Tibial nerve (tissue), 4 donors: ENCODE data around the gene CAMKMT. TPM values are rescaled to one million over a fixed set of nuclear protein-coding genes. Genes with fewer than 3 reads are reported as not detected.

Experiments used
- DNase-seq, 2 donors: peaks; one replicate each; pipeline ENCODE4 v3.0.0-alpha.2; 2019; ENCODE audit warnings: low spot score in 2 of 2
- H3K27ac ChIP-seq, 4 donors: fragments of 200-600 bp; sonication (generic) in 3 of 4; one replicate each; pipeline ENCODE4 v1.5.1; 2017 to 2019; ENCODE audit warnings: mild to moderate bottlenecking in 1 of 4
- H3K27me3 ChIP-seq, 2 donors: fragments of 200-600 bp; sonication (generic) in 1 of 2; one replicate each; pipeline versions ENCODE4 v1.5.1 to v1.6.0; 2017 to 2019
- H3K36me3 ChIP-seq, 3 donors: fragments of 200-600 bp; sonication (generic); one replicate each; pipeline ENCODE4 v1.5.1; 2018 to 2019
- H3K4me1 ChIP-seq, 4 donors: fragments of 200-600 bp; sonication (generic) in 3 of 4; one replicate each; pipeline ENCODE4 v1.5.1; 2017 to 2019
- H3K4me3 ChIP-seq, 4 donors: fragments of 200-600 bp; sonication (generic) in 3 of 4; one replicate each; pipeline ENCODE4 v1.5.1; 2017 to 2019; ENCODE audit warnings: mild to moderate bottlenecking in 1 of 4, moderate library complexity in 1 of 4
- H3K9me3 ChIP-seq, 4 donors: fragments of 200-600 bp; sonication (generic) in 3 of 4; one replicate each; pipeline ENCODE4 v1.5.1; 2017 to 2019
- EP300 ChIP-seq, 2 donors: sonication (generic); formaldehyde crosslinking; IDR thresholded peaks; one replicate each; pipeline ENCODE4 v1.6.1; 2017; ENCODE audit warnings: antibody characterized with exemption in 2 of 2, mild to moderate bottlenecking in 1 of 2
- POLR2A ChIP-seq, 2 donors: fragments of 450-650 bp; IDR thresholded peaks; one replicate each; pipeline ENCODE4 v1.6.1; 2017; ENCODE audit warnings: antibody characterized with exemption in 2 of 2, mild to moderate bottlenecking in 2 of 2, moderate library complexity in 2 of 2
- WGBS, 2 donors: methylation state at CpG; one replicate each; pipeline ENCODE4 v1.1.5; 2018; 5-methylcytosine and 5-hydroxymethylcytosine counted together
- total RNA-seq, 4 donors: library from RNA; depleted of rRNA; stranded (reverse); fragments of >200 nt; gene quantifications; one replicate each; pipeline ENCODE4 v1.1.0, GENCODE V29; 2016
- TF ChIP-seq, protein P1 (sequence below), 5 experiments: fragments of 200-600 bp in 3 of 5; fragments of 450-650 bp in 2 of 5; sonication (generic) in 3 of 5; IDR thresholded peaks; one replicate each; pipeline ENCODE4 v1.5.1; 2016 to 2019; ENCODE audit warnings: antibody characterized with exemption in 5 of 5, mild to moderate bottlenecking in 3 of 5, moderate library complexity in 2 of 5

Gene CAMKMT
- total RNA-seq, 4 donors from 2014 or later: 8.4 to 14.1 (median 9.7) TPM

DNA sequence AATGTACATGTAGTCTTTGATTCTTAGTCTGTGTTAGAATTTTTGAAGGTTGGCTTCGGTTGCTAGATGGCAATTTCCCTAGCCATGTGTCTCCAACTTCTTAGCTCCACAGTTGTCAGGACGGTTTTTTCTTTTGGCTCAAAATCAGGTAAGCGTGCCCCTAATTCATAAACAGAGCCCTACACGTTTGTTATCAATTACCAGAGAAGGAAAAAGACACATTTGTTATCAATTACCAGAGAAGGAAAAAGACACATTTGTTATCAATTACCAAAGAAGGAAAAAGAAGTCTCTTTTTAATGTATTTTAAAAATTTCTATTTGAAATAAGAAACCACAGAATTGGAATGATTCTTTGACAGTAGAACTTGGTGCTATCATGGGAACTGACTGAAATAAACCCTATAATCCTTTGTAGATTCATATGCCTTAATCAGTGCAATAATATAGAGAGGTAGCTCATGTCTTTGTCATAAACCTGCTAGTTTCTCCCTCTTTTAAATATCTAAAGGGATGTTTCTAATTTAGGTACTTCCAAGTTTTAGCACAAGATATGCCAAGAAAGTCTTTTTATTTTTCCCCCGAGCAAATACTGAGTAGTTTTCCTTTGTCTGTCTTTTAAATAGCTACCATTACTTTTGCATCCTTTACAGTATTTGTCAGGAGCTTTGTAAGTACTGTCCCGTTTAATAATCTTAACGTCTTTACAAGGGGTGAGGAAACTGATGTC, 35.9 kb downstream of the CAMKMT start:
- Histone ChIP-seq H3K4me3 (peak overlapping the region in 1 of 4 donors; percentile 10), H3K27ac (no peak overlapping the region), H3K27me3 (no peaks in the 10 kb centered on the region), H3K36me3 (no peaks in the 10 kb centered on the region), H3K4me1 (peaks cover 0 to 5% (median 0%) of the 10 kb centered on the region in 4 donors), H3K9me3 (no peaks in the 10 kb centered on the region)
- DNase-seq: no peak
- no peak for TF ChIP-seq EP300 (IDR thresholded peaks at IDR 0.05)
- TF ChIP-seq, protein P1, sequence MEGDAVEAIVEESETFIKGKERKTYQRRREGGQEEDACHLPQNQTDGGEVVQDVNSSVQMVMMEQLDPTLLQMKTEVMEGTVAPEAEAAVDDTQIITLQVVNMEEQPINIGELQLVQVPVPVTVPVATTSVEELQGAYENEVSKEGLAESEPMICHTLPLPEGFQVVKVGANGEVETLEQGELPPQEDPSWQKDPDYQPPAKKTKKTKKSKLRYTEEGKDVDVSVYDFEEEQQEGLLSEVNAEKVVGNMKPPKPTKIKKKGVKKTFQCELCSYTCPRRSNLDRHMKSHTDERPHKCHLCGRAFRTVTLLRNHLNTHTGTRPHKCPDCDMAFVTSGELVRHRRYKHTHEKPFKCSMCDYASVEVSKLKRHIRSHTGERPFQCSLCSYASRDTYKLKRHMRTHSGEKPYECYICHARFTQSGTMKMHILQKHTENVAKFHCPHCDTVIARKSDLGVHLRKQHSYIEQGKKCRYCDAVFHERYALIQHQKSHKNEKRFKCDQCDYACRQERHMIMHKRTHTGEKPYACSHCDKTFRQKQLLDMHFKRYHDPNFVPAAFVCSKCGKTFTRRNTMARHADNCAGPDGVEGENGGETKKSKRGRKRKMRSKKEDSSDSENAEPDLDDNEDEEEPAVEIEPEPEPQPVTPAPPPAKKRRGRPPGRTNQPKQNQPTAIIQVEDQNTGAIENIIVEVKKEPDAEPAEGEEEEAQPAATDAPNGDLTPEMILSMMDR (IDR thresholded peaks at IDR 0.05): no peak
- WGBS, 2 donors: 36 to 41% methylated on average over 7 of the region's 7 CpGs

DNA sequence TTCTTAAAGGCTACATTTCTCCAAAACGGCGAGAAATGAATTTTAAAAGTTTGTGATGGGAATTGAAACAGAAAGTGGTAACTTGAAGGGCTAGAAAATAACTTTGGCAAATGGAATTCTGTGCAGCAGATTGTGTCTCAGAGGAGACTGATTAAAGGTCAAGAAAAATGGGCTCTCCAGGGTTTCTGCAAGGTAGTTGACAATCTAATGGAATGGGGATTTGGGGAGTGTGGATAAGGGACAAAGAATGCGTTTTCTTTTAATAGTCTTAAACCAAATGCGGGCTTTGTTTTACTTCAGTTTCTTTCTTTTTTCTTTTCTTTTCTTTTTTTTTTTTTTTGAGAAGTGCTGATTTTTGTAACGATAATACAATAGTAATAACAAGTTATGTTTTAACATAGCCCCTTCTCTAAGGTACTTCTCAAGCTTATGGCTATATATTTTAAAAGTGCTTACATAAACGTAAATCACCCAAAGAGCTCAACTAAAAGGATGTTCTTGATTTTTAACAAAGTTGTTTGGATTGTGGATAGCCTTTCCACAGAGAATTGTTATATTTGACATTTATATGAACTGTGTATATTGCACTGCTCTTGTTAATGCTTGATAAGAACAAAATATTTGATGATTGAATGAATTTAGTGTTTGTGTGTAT, 36.6 kb downstream of the CAMKMT start:
- WGBS, 2 donors: 52 to 59% methylated on average over 6 of the region's 6 CpGs
- Histone ChIP-seq H3K9me3 (no peaks in the 10 kb centered on the region), H3K27ac (no peak overlapping the region), H3K27me3 (no peaks in the 10 kb centered on the region), H3K36me3 (no peaks in the 10 kb centered on the region), H3K4me1 (peaks cover 0 to 5% (median 0%) of the 10 kb centered on the region in 4 donors), H3K4me3 (peak overlapping the region in 1 of 4 donors; percentile 10)
- DNase-seq: no peak
- TF ChIP-seq POLR2A (IDR thresholded peaks at IDR 0.05) (no peak), EP300 (IDR thresholded peaks at IDR 0.05) (no peak)
- TF ChIP-seq, protein P1 (IDR thresholded peaks at IDR 0.05): no peak

DNA sequence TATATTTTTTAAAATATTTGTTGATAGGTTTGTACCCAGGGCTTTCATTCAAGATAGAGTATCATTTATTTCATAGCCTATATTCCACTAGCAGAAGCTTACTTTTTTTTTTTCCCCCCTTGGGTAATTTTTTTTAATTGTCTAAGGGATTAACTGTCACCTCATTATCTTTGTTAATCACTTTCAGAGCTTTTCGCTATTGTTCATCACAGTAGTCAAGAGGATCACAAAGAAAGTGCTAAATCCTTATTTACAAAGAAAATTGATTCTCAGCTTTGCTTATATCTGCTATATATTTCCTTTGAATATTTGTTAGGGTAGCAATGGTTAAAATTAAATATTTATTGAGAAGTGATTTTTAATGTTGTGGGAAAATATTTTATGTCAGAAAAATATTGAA, 59.0 kb downstream of the CAMKMT start:
- 82 to 97% methylated on average over 1 of the region's 1 CpG for WGBS, 2 donors
- no peak for DNase-seq

DNA sequence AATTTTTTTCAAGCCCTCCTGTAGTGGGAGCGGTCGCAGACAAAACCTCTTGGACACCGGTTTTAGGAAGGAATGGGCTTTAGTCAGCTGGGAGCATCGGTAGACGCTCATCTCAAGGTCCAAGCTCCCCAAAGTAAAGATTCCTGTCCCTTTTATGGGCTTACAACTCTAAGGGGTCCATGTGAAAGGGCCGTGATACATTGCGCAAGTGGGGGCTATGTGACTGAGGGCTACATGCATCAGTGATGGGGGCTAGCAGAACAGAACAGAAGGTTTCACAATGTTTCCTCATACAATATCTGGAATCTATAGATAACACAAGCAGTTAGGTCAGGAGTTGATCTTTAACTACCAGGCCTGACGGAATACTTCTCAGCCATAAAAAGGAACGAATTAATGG, 62.5 kb downstream of the CAMKMT start:
- WGBS, 2 donors: 91 to 92% methylated on average over 9 of the region's 9 CpGs
- Histone ChIP-seq H3K36me3 (no peaks in the 10 kb centered on the region), H3K9me3 (no peaks in the 10 kb centered on the region), H3K27me3 (no peaks in the 10 kb centered on the region), H3K4me1 (no peaks in the 10 kb centered on the region), H3K4me3 (no peak overlapping the region), H3K27ac (no peak overlapping the region)
- TF ChIP-seq, protein P1 (IDR thresholded peaks at IDR 0.05): no peak
- TF ChIP-seq EP300 (IDR thresholded peaks at IDR 0.05): no peak
- no peak for TF ChIP-seq POLR2A (IDR thresholded peaks at IDR 0.05)
- DNase-seq: no peak

More for the DNA sequence above, 59.0 kb downstream of the CAMKMT start:
- TF ChIP-seq EP300 (IDR thresholded peaks at IDR 0.05) (no peak), POLR2A (IDR thresholded peaks at IDR 0.05) (no peak)
- Histone ChIP-seq H3K27me3 (no peaks in the 10 kb centered on the region), H3K36me3 (no peaks in the 10 kb centered on the region), H3K9me3 (no peaks in the 10 kb centered on the region), H3K27ac (no peak overlapping the region), H3K4me3 (no peak overlapping the region), H3K4me1 (no peaks in the 10 kb centered on the region)

DNA sequence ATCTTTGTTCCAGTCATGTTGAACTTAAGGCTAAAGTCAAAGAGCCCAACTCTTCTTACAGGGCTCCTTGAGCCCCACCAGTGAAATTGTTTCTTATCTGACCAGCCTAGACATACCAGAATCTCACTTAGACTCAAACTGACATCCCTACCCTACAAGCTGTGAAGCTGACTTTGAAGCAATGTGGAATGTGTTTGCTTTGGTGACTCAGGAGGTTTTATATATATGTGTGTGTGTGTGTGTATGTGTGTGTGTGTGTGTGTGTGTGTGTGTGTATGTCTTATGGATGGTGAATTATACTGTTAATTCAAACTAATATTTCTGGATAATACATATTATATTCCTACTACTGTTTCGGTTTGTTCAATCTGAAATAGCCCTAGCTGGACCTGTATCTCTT, 67.3 kb downstream of the CAMKMT start:
- Histone ChIP-seq H3K27ac (no peak overlapping the region), H3K4me1 (no peaks in the 10 kb centered on the region), H3K4me3 (no peak overlapping the region), H3K9me3 (no peaks in the 10 kb centered on the region), H3K27me3 (no peaks in the 10 kb centered on the region), H3K36me3 (no peaks in the 10 kb centered on the region)
- DNase-seq: no peak
- no peak for TF ChIP-seq POLR2A (IDR thresholded peaks at IDR 0.05)
- WGBS, 2 donors: 97 to 100% methylated on average over 1 of the region's 1 CpG

DNA sequence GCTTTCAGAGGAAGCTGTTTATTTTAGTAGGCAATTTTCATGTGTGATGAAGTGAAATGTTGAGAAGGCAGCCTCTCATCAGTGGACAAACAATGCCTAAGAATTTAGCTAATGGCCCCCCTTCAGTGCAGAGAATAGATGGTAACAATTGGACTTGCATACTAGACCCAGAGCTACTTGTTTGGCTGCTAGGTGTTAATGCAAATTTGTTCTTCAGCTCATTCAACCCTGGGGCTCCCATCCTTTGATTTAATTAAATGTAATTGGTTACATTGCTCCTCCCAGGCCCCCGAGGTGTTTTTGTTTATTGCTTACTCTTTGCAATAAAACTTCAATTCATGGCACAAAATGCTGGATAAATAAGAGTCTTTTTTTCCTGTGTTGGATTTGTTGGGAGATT, 68.6 kb downstream of the CAMKMT start:
- no peak for DNase-seq
- TF ChIP-seq EP300 (IDR thresholded peaks at IDR 0.05): no peak
- no peak for TF ChIP-seq POLR2A (IDR thresholded peaks at IDR 0.05)
- TF ChIP-seq, protein P1 (IDR thresholded peaks at IDR 0.05): no peak
- Histone ChIP-seq H3K9me3 (no peaks in the 10 kb centered on the region), H3K4me3 (no peak overlapping the region), H3K4me1 (no peaks in the 10 kb centered on the region), H3K27me3 (no peaks in the 10 kb centered on the region), H3K36me3 (no peaks in the 10 kb centered on the region), H3K27ac (no peak overlapping the region)
- 38 to 45% methylated on average over 1 of the region's 1 CpG for WGBS, 2 donors
